Mesendoderm (in vitro differentiated cells): ENCODE data around the gene CTNND2.

ENCODE experiments used
- DNase-seq: peaks from one replicate; pipeline ENCODE4 v3.0.0; 2013
- H2AK5ac ChIP-seq: 2 replicates; pipeline ENCODE4 v1.6.1; 2013; ENCODE audit warnings: low read length, inconsistent platforms
- H2BK120ac ChIP-seq: 2 replicates; pipeline ENCODE4 v1.6.1; 2013; ENCODE audit warnings: low read depth, mild to moderate bottlenecking, low read length, moderate library complexity, mixed read lengths
- H2BK15ac ChIP-seq: replicated peaks from 2 replicates; pipeline ENCODE4 v1.6.1; 2013; ENCODE audit warnings: low read depth, mild to moderate bottlenecking, moderate library complexity
- H2BK5ac ChIP-seq: 2 replicates; pipeline ENCODE4 v1.6.1; 2013; ENCODE audit warnings: low read length, inconsistent platforms
- H3K18ac ChIP-seq: 2 replicates; pipeline ENCODE4 v1.6.1; 2013; ENCODE audit warnings: mild to moderate bottlenecking, low read length, mixed read lengths
- H3K23ac ChIP-seq: one replicate; pipeline ENCODE4 v1.6.1; 2013; ENCODE audit warnings: low read length
- H3K27ac ChIP-seq: 2 replicates; pipeline ENCODE4 v1.5.1; 2013; ENCODE audit warnings: low read depth, mild to moderate bottlenecking, inconsistent platforms, low read length, moderate library complexity
- H3K27me3 ChIP-seq: 2 replicates; pipeline ENCODE4 v1.6.1; 2013; ENCODE audit warnings: low read length, control low read depth, mild to moderate bottlenecking, inconsistent platforms; ENCODE audit not compliant: insufficient read depth, poor library complexity
- H3K36me3 ChIP-seq: 2 replicates; pipeline ENCODE4 v1.6.1; 2013; ENCODE audit warnings: low read length, inconsistent platforms; ENCODE audit not compliant: control insufficient read depth, insufficient read depth
- H3K4ac ChIP-seq: one replicate; pipeline ENCODE4 v1.6.1; 2013; ENCODE audit warnings: low read depth, mild to moderate bottlenecking, low read length, moderate library complexity
- H3K4me1 ChIP-seq: 2 replicates; pipeline ENCODE4 v1.6.1; 2013; ENCODE audit warnings: low read depth, low read length, inconsistent platforms; ENCODE audit not compliant: control insufficient read depth
- H3K4me2 ChIP-seq: 2 replicates; pipeline ENCODE4 v1.6.1; 2013; ENCODE audit warnings: low read length
- H3K4me3 ChIP-seq: 2 replicates; pipeline ENCODE4 v1.5.1; 2013; ENCODE audit warnings: mild to moderate bottlenecking, low read length
- H3K56ac ChIP-seq: one replicate; pipeline ENCODE4 v1.6.1; 2013; ENCODE audit warnings: low read length
- H3K79me1 ChIP-seq: 2 replicates; pipeline ENCODE4 v1.6.1; 2013; ENCODE audit warnings: low read length, inconsistent platforms
- H3K79me2 ChIP-seq: 2 replicates; pipeline ENCODE4 v1.6.1; 2013; ENCODE audit warnings: mild to moderate bottlenecking, low read length; ENCODE audit not compliant: control insufficient read depth, insufficient read depth
- H3K9ac ChIP-seq: 2 replicates; pipeline ENCODE4 v1.6.1; 2013; ENCODE audit warnings: low read length, inconsistent platforms
- H4K5ac ChIP-seq: one replicate; pipeline ENCODE4 v1.6.1; 2013; ENCODE audit warnings: low read length
- H4K8ac ChIP-seq: one replicate; pipeline ENCODE4 v1.6.1; 2013; ENCODE audit warnings: low read depth, mild to moderate bottlenecking, control low read depth, low read length, moderate library complexity
- WGBS: extraction: QIAGEN DNeasy Blood & Tissue Kit; methylation state at CpG from one replicate; pipeline ENCODE4 v1.1.7; 2013; ENCODE audit warnings: low lambda C conversion rate, missing lambda C conversion rate; ENCODE audit not compliant: insufficient coverage; ENCODE audit errors: extremely low coverage; 5-methylcytosine and 5-hydroxymethylcytosine counted together

Gene CTNND2

GRCh38 chr5:11298877-11299276 is 605.4 kb downstream of the CTNND2 start:
- H3K4ac ChIP-seq, result no peak overlapping the region
- H3K56ac ChIP-seq, result no peak overlapping the region
- no peaks in the 10 kb centered on the region for H3K79me1 ChIP-seq
- no peak overlapping the region for H3K27ac ChIP-seq
- H3K27me3 ChIP-seq, result no peaks in the 10 kb centered on the region
- no peak overlapping the region for H2AK5ac ChIP-seq
- H3K23ac ChIP-seq, result no peak overlapping the region
- H2BK120ac ChIP-seq, result no peak overlapping the region
- no peak overlapping the region for H3K18ac ChIP-seq
- H3K9ac ChIP-seq, result no peak overlapping the region
- H3K4me1 ChIP-seq, result no peaks in the 10 kb centered on the region
- H3K4me2 ChIP-seq, result no peak overlapping the region
- H4K8ac ChIP-seq, result no peak overlapping the region
- WGBS, result 100% methylated on average over 1 of the region's 4 CpGs
- DNase-seq, result no peak
- no peak overlapping the region for H4K5ac ChIP-seq
- H2BK5ac ChIP-seq, result no peak overlapping the region
- no peak overlapping the region for H3K4me3 ChIP-seq
- H3K36me3 ChIP-seq, result no peaks in the 10 kb centered on the region
- H3K79me2 ChIP-seq, result no peaks in the 10 kb centered on the region
- no peak overlapping the region for H2BK15ac ChIP-seq

- Histone ChIP-seq H2AK5ac (no peak overlapping the region), H3K27ac (no peak overlapping the region), H3K4me3 (no peak overlapping the region), H3K9ac (no peak overlapping the region), H3K36me3 (no peaks in the 10 kb centered on the region), H2BK5ac (no peak overlapping the region), H4K5ac (no peak overlapping the region), H3K27me3 (no peaks in the 10 kb centered on the region), H2BK120ac (no peak overlapping the region), H3K79me1 (no peaks in the 10 kb centered on the region), H3K56ac (no peak overlapping the region), H3K79me2 (no peaks in the 10 kb centered on the region), H3K4me1 (no peaks in the 10 kb centered on the region), H3K4ac (no peak overlapping the region), H4K8ac (no peak overlapping the region), H3K23ac (no peak overlapping the region), H3K18ac (no peak overlapping the region), H3K4me2 (no peak overlapping the region), H2BK15ac (no peak overlapping the region)
- no peak for DNase-seq
- 100% methylated on average over 1 of the region's 2 CpGs for WGBS
Observed at GRCh38 chr5:11293523-11293922, 610.7 kb downstream of the CTNND2 start.

GRCh38 chr5:11292648-11293356 is 611.4 kb downstream of the CTNND2 start:
- Histone ChIP-seq H3K4me2 (no peak overlapping the region), H3K27ac (no peak overlapping the region), H3K4me1 (no peaks in the 10 kb centered on the region), H3K79me1 (no peaks in the 10 kb centered on the region), H2AK5ac (no peak overlapping the region), H3K79me2 (no peaks in the 10 kb centered on the region), H4K5ac (no peak overlapping the region), H3K56ac (no peak overlapping the region), H3K18ac (no peak overlapping the region), H3K4me3 (no peak overlapping the region), H3K4ac (no peak overlapping the region), H2BK120ac (no peak overlapping the region), H2BK15ac (no peak overlapping the region), H3K27me3 (no peaks in the 10 kb centered on the region), H3K36me3 (no peaks in the 10 kb centered on the region), H3K9ac (no peak overlapping the region), H4K8ac (no peak overlapping the region), H2BK5ac (no peak overlapping the region), H3K23ac (no peak overlapping the region)
- no CpG with 5 or more reads among the region's 1 CpG for WGBS
- no peak for DNase-seq

GRCh38 chr5:11289733-11290132 is 614.5 kb downstream of the CTNND2 start:
- H3K9ac ChIP-seq, result no peak overlapping the region
- no CpG with 5 or more reads among the region's 5 CpGs for WGBS

GRCh38 chr5:11289208-11289607 is 615.0 kb downstream of the CTNND2 start:
- H3K27me3 ChIP-seq, result no peaks in the 10 kb centered on the region
- no peak overlapping the region for H4K8ac ChIP-seq
- no peak overlapping the region for H3K56ac ChIP-seq
- no CpG with 5 or more reads among the region's 4 CpGs for WGBS
- no peak overlapping the region for H2BK120ac ChIP-seq
- no peaks in the 10 kb centered on the region for H3K79me1 ChIP-seq
- H3K4me1 ChIP-seq, result no peaks in the 10 kb centered on the region
- no peak overlapping the region for H3K23ac ChIP-seq
- H3K36me3 ChIP-seq, result no peaks in the 10 kb centered on the region
- H3K4ac ChIP-seq, result no peak overlapping the region
- H3K27ac ChIP-seq, result no peak overlapping the region
- H4K5ac ChIP-seq, result no peak overlapping the region
- no peak overlapping the region for H2BK5ac ChIP-seq
- DNase-seq, result no peak
- H2AK5ac ChIP-seq, result no peak overlapping the region
- H3K18ac ChIP-seq, result no peak overlapping the region
- H2BK15ac ChIP-seq, result no peak overlapping the region
- H3K79me2 ChIP-seq, result no peaks in the 10 kb centered on the region
- no peak overlapping the region for H3K9ac ChIP-seq
- H3K4me3 ChIP-seq, result no peak overlapping the region
- no peak overlapping the region for H3K4me2 ChIP-seq

More at GRCh38 chr5:11289733-11290132, 614.5 kb downstream of the CTNND2 start:
- Histone ChIP-seq H2BK5ac (no peak overlapping the region), H3K27ac (no peak overlapping the region), H3K36me3 (no peaks in the 10 kb centered on the region), H3K23ac (no peak overlapping the region), H3K4ac (no peak overlapping the region), H3K79me2 (no peaks in the 10 kb centered on the region), H3K4me1 (no peaks in the 10 kb centered on the region), H2BK120ac (no peak overlapping the region), H4K8ac (no peak overlapping the region), H2AK5ac (no peak overlapping the region), H3K18ac (no peak overlapping the region), H3K4me2 (no peak overlapping the region), H2BK15ac (no peak overlapping the region), H3K79me1 (no peaks in the 10 kb centered on the region), H3K4me3 (no peak overlapping the region), H3K27me3 (no peaks in the 10 kb centered on the region), H4K5ac (no peak overlapping the region), H3K56ac (no peak overlapping the region)
- peak; percentile 35 for DNase-seq

- Histone ChIP-seq H3K18ac (no peak overlapping the region), H3K23ac (no peak overlapping the region), H3K4me1 (no peaks in the 10 kb centered on the region), H2BK5ac (no peak overlapping the region), H3K4me2 (no peak overlapping the region), H3K9ac (no peak overlapping the region), H3K36me3 (no peaks in the 10 kb centered on the region), H4K5ac (no peak overlapping the region), H3K56ac (no peak overlapping the region), H3K4ac (no peak overlapping the region), H3K79me1 (no peaks in the 10 kb centered on the region), H3K27ac (no peak overlapping the region), H3K4me3 (no peak overlapping the region), H2AK5ac (no peak overlapping the region), H2BK120ac (no peak overlapping the region), H3K79me2 (no peaks in the 10 kb centered on the region), H2BK15ac (no peak overlapping the region), H3K27me3 (no peaks in the 10 kb centered on the region), H4K8ac (no peak overlapping the region)
- no peak for DNase-seq
- WGBS, result no CpG with 5 or more reads among the region's 5 CpGs
Observed at GRCh38 chr5:11281842-11282241, 622.4 kb downstream of the CTNND2 start.
